Activated naive CD4-positive, alpha-beta T cell (primary cell): Measurements from ENCODE around the gene FMN1.
A peak's percentile ranks its signal among the peaks of the same experiment; 100 is the strongest.

ENCODE experiments used
- DNase-seq, 4 experiments: peaks; one replicate each; lab custom pipeline; 2025; lab: John Stamatoyannopoulos, UW

FMN1 gene

GRCh38 chr15:33194704-33195670 lies at the start of gene FMN1:
TSS of gene FMN1 (minus strand) at chr15:33194714. CDS start at chr15:33154914, 39,800 bp downstream.
- DNase-seq, result peak; percentile 68 to 91 (median 79)

GRCh38 chr15:33243869-33244268 lies 49.4 kb upstream of the FMN1 start:
- DNase-seq, result no peak

- no peak for DNase-seq
These were observed 48.9 kb upstream of the FMN1 start for GRCh38 chr15:33243393-33243792.

- DNase-seq, result no peak
These were observed 48.2 kb upstream of the FMN1 start for GRCh38 chr15:33242669-33243191.

GRCh38 chr15:33242165-33242564 lies 47.7 kb upstream of the FMN1 start:
- no peak for DNase-seq

- no peak for DNase-seq
These were observed 42.5 kb upstream of the FMN1 start for GRCh38 chr15:33236841-33237509.

- no peak for DNase-seq
These were observed 39.5 kb upstream of the FMN1 start for GRCh38 chr15:33234020-33234461.

GRCh38 chr15:33226559-33227181 lies 32.2 kb upstream of the FMN1 start:
- peak in 2 of 4 experiments; percentile 15 to 36 for DNase-seq

- no peak for DNase-seq
These were observed 23.6 kb upstream of the FMN1 start for GRCh38 chr15:33218071-33218491.

GRCh38 chr15:33215941-33216872 lies 21.7 kb upstream of the FMN1 start:
- DNase-seq, result no peak

- DNase-seq, result no peak
These were observed 16.8 kb upstream of the FMN1 start for GRCh38 chr15:33211176-33211808.

- no peak for DNase-seq
These were observed 15.3 kb upstream of the FMN1 start for GRCh38 chr15:33209575-33210481.

GRCh38 chr15:33207646-33208045 lies 13.1 kb upstream of the FMN1 start:
- no peak for DNase-seq

- DNase-seq, result no peak
These were observed 11.9 kb upstream of the FMN1 start for GRCh38 chr15:33206366-33206765.

- DNase-seq, result no peak
These were observed 10.4 kb upstream of the FMN1 start for GRCh38 chr15:33204926-33205325.

GRCh38 chr15:33204087-33204486 lies 9.6 kb upstream of the FMN1 start:
- DNase-seq, result no peak

- peak in 3 of 4 experiments; percentile 4 to 14 (median 7) for DNase-seq
These were observed 7.1 kb upstream of the FMN1 start for GRCh38 chr15:33201491-33202231.

GRCh38 chr15:33200903-33201302 lies 6.4 kb upstream of the FMN1 start:
- no peak for DNase-seq

GRCh38 chr15:33200444-33200843 lies 5.9 kb upstream of the FMN1 start:
- no peak for DNase-seq
